ENCODE measurements around the gene PAX2.

- TF ChIP-seq CTCF (IDR thresholded peaks at IDR 0.05; ENCODE audit: control extremely low read depth in 1 of 3, insufficient read depth in 1 of 3, low read depth in 1 of 3, low read length in 3 of 3) (no peak), PHF8 (conservative IDR thresholded peaks at IDR 0.05; ENCODE audit: low read depth, low read length) (no peak), ATF2 (IDR thresholded peaks at IDR 0.05; ENCODE audit: low read length) (no peak), TEAD4 (IDR thresholded peaks at IDR 0.05; ENCODE audit: low read depth, low read length) (no peak), FOSL1 (IDR thresholded peaks at IDR 0.05; ENCODE audit: insufficient read depth, low read depth, low read length) (no peak)
These were observed 30.0 kb downstream of the PAX2 start for GRCh38 chr10:100775386-100775785.

All from H1 (cell line).